Trophoblast cell (in vitro differentiated cells and primary cell): ENCODE measurements around the gene UBE2G2.
A peak's percentile ranks its signal among the peaks of the same experiment; 100 is the strongest.

ENCODE experiments used
- DNase-seq, 2 donors: peaks; one replicate each; pipeline ENCODE4 v3.0.0-alpha.2; 2016
- H2AFZ ChIP-seq: 2 replicates; pipeline ENCODE4 v1.6.1; 2013; ENCODE audit warnings: low read length, moderate library complexity, mild to moderate bottlenecking; ENCODE audit not compliant: insufficient read depth, poor library complexity
- H2AK5ac ChIP-seq: 2 replicates; pipeline ENCODE4 v1.6.1; 2013; ENCODE audit warnings: mild to moderate bottlenecking, low read length
- H2BK120ac ChIP-seq: 2 replicates; pipeline ENCODE4 v1.6.1; 2013; ENCODE audit warnings: low read length, mild to moderate bottlenecking, moderate library complexity; ENCODE audit not compliant: insufficient read depth, poor library complexity
- H2BK12ac ChIP-seq: 2 replicates; pipeline ENCODE4 v1.6.1; 2013; ENCODE audit warnings: mild to moderate bottlenecking, low read length, moderate library complexity
- H2BK5ac ChIP-seq: 2 replicates; pipeline ENCODE4 v1.6.1; 2013; ENCODE audit warnings: low read length, low read depth, moderate library complexity, mild to moderate bottlenecking; ENCODE audit not compliant: poor library complexity
- H3K14ac ChIP-seq: 2 replicates; pipeline ENCODE4 v1.6.1; 2013; ENCODE audit warnings: mild to moderate bottlenecking, low read length
- H3K18ac ChIP-seq: 2 replicates; pipeline ENCODE4 v1.6.1; 2013; ENCODE audit warnings: mild to moderate bottlenecking, low read length
- H3K23ac ChIP-seq: 2 replicates; pipeline ENCODE4 v1.6.1; 2013; ENCODE audit warnings: low read length
- H3K27ac ChIP-seq: 2 replicates; pipeline ENCODE4 v1.5.1; 2013; ENCODE audit warnings: low read depth, mild to moderate bottlenecking, inconsistent platforms, low read length, moderate library complexity
- H3K27me3 ChIP-seq: 2 replicates; pipeline ENCODE4 v1.6.1; 2013; ENCODE audit warnings: inconsistent platforms, mild to moderate bottlenecking, low read length, moderate library complexity; ENCODE audit not compliant: insufficient read depth
- H3K36me3 ChIP-seq, 2 experiments: 1 replicate in 1 of 2; 2 replicates in 1 of 2; pipeline ENCODE4 v1.6.1; 2013; ENCODE audit warnings: low read length in 2 of 2, mild to moderate bottlenecking in 2 of 2, moderate library complexity in 1 of 2; ENCODE audit not compliant: insufficient read depth in 2 of 2, control insufficient read depth in 1 of 2
- H3K4ac ChIP-seq: 2 replicates; pipeline ENCODE4 v1.6.1; 2013; ENCODE audit warnings: low read depth, mild to moderate bottlenecking, low read length, moderate library complexity
- H3K4me1 ChIP-seq, 2 experiments: 1 replicate in 1 of 2; 2 replicates in 1 of 2; pipeline ENCODE4 v1.6.1; 2013; ENCODE audit warnings: low read length in 2 of 2, mild to moderate bottlenecking in 2 of 2, moderate library complexity in 1 of 2; ENCODE audit not compliant: insufficient read depth in 2 of 2, control insufficient read depth in 1 of 2
- H3K4me2 ChIP-seq: 2 replicates; pipeline ENCODE4 v1.6.1; 2013; ENCODE audit warnings: inconsistent platforms, mild to moderate bottlenecking, low read length, moderate library complexity
- H3K4me3 ChIP-seq: 2 replicates; pipeline ENCODE4 v1.5.1; 2013; ENCODE audit warnings: mild to moderate bottlenecking, low read depth, low read length, inconsistent platforms
- H3K79me1 ChIP-seq: one replicate; pipeline ENCODE4 v1.6.1; 2013; ENCODE audit warnings: low read length
- H3K79me2 ChIP-seq: 2 replicates; pipeline ENCODE4 v1.6.1; 2013; ENCODE audit warnings: low read length, mild to moderate bottlenecking; ENCODE audit not compliant: control insufficient read depth, insufficient read depth, poor library complexity
- H3K9ac ChIP-seq: 2 replicates; pipeline ENCODE4 v1.6.1; 2013; ENCODE audit warnings: mild to moderate bottlenecking, low read length
- H3K9me3 ChIP-seq: 2 replicates; pipeline ENCODE4 v1.6.1; 2013; ENCODE audit warnings: low read depth, mild to moderate bottlenecking, control low read depth, inconsistent platforms, low read length; ENCODE audit not compliant: insufficient read depth
- H4K12ac ChIP-seq: 2 replicates; pipeline ENCODE4 v1.6.1; 2013; ENCODE audit warnings: low read depth, mild to moderate bottlenecking, low read length, moderate library complexity
- H4K8ac ChIP-seq: 2 replicates; pipeline ENCODE4 v1.6.1; 2013; ENCODE audit warnings: low read depth, mild to moderate bottlenecking, low read length, moderate library complexity
- H4K91ac ChIP-seq: one replicate; pipeline ENCODE4 v1.6.1; 2013; ENCODE audit warnings: low read depth, mild to moderate bottlenecking, low read length, moderate library complexity
- WGBS: extraction: QIAGEN DNeasy Blood & Tissue Kit; methylation state at CpG from one replicate; pipeline ENCODE4 v1.1.7; 2013; ENCODE audit warnings: missing lambda C conversion rate; ENCODE audit not compliant: insufficient read length, insufficient coverage; ENCODE audit errors: extremely low coverage; 5-methylcytosine and 5-hydroxymethylcytosine counted together

The UBE2G2 gene

GRCh38 chr21:44749116-44749758, 52.4 kb downstream of the UBE2G2 start:
- H3K4me1 ChIP-seq: peaks cover 16 to 18% of the 10 kb centered on the region in 2 experiments
- no peak for DNase-seq
- H3K4me3 ChIP-seq: no peak overlapping the region
- peaks cover 5% of the 10 kb centered on the region for H3K79me1 ChIP-seq
- no peaks in the 10 kb centered on the region for H3K27me3 ChIP-seq
- no peak overlapping the region for H3K4ac ChIP-seq
- no peak overlapping the region for H3K27ac ChIP-seq
- H2AFZ ChIP-seq: peak overlapping the region; percentile 23
- no peak overlapping the region for H3K23ac ChIP-seq
- H2AK5ac ChIP-seq: no peak overlapping the region
- peak overlapping the region; percentile 27 for H2BK12ac ChIP-seq
- H3K9me3 ChIP-seq: peaks cover 2% of the 10 kb centered on the region
- no peaks in the 10 kb centered on the region for H3K36me3 ChIP-seq
- peak overlapping the region; percentile 39 for H4K8ac ChIP-seq
- H3K9ac ChIP-seq: no peak overlapping the region
- peak overlapping the region; percentile 40 for H3K18ac ChIP-seq
- H4K12ac ChIP-seq: peak overlapping the region; percentile 20
- peak overlapping the region; percentile 58 for H3K14ac ChIP-seq
- no peak overlapping the region for H2BK120ac ChIP-seq
- no CpG with 5 or more reads among the region's 26 CpGs for WGBS
- H3K4me2 ChIP-seq: peak overlapping the region; percentile 44
- H2BK5ac ChIP-seq: no peak overlapping the region
- H4K91ac ChIP-seq: no peak overlapping the region
- H3K79me2 ChIP-seq: peaks cover 3% of the 10 kb centered on the region

GRCh38 chr21:44748621-44749020, 53.0 kb downstream of the UBE2G2 start:
- H3K79me1 ChIP-seq: peaks cover 5% of the 10 kb centered on the region

GRCh38 chr21:44742418-44743153, 59.0 kb downstream of the UBE2G2 start:
- Histone ChIP-seq H4K12ac (no peak overlapping the region), H2BK120ac (no peak overlapping the region), H4K91ac (no peak overlapping the region), H3K4me1 (no peaks in the 10 kb centered on the region), H3K14ac (no peak overlapping the region), H3K9me3 (peaks cover 22% of the 10 kb centered on the region), H3K18ac (no peak overlapping the region), H3K27ac (no peak overlapping the region), H4K8ac (no peak overlapping the region), H2AK5ac (no peak overlapping the region), H2BK5ac (no peak overlapping the region), H3K4ac (no peak overlapping the region), H2AFZ (no peak overlapping the region), H3K79me2 (no peaks in the 10 kb centered on the region), H2BK12ac (no peak overlapping the region), H3K36me3 (no peaks in the 10 kb centered on the region), H3K27me3 (peaks cover 2% of the 10 kb centered on the region), H3K4me2 (no peak overlapping the region), H3K23ac (no peak overlapping the region), H3K4me3 (no peak overlapping the region), H3K9ac (no peak overlapping the region), H3K79me1 (no peaks in the 10 kb centered on the region)
- WGBS: no CpG with 5 or more reads among the region's 1 CpG
- DNase-seq: no peak

More at GRCh38 chr21:44748621-44749020, 53.0 kb downstream of the UBE2G2 start:
- Histone ChIP-seq H3K4me1 (peaks cover 16 to 18% of the 10 kb centered on the region in 2 experiments), H3K9ac (no peak overlapping the region), H3K18ac (peak overlapping the region; percentile 40), H3K9me3 (peaks cover 2% of the 10 kb centered on the region), H2BK120ac (no peak overlapping the region), H3K14ac (peak overlapping the region; percentile 58), H4K91ac (no peak overlapping the region), H3K79me2 (peaks cover 3% of the 10 kb centered on the region), H3K4me2 (peak overlapping the region; percentile 44), H3K4me3 (no peak overlapping the region), H2AFZ (peak overlapping the region; percentile 23), H2BK12ac (no peak overlapping the region), H3K4ac (no peak overlapping the region), H3K36me3 (no peaks in the 10 kb centered on the region), H3K27ac (no peak overlapping the region), H4K12ac (no peak overlapping the region), H3K27me3 (no peaks in the 10 kb centered on the region), H4K8ac (no peak overlapping the region), H2BK5ac (no peak overlapping the region), H2AK5ac (no peak overlapping the region), H3K23ac (no peak overlapping the region)
- DNase-seq: peak in 1 of 2 donors; percentile 20
- WGBS: no CpG with 5 or more reads among the region's 16 CpGs

- Histone ChIP-seq H3K9ac (no peak overlapping the region), H3K27ac (no peak overlapping the region), H4K91ac (no peak overlapping the region), H3K79me1 (no peaks in the 10 kb centered on the region), H3K14ac (no peak overlapping the region), H3K9me3 (peaks cover 24% of the 10 kb centered on the region), H2AFZ (no peak overlapping the region), H2BK12ac (no peak overlapping the region), H2BK5ac (no peak overlapping the region), H4K8ac (no peak overlapping the region), H2BK120ac (no peak overlapping the region), H3K4me3 (no peak overlapping the region), H3K79me2 (no peaks in the 10 kb centered on the region), H3K36me3 (no peaks in the 10 kb centered on the region), H3K18ac (no peak overlapping the region), H2AK5ac (no peak overlapping the region), H3K23ac (no peak overlapping the region), H3K4me1 (no peaks in the 10 kb centered on the region), H3K4ac (no peak overlapping the region), H3K4me2 (no peak overlapping the region), H3K27me3 (peaks cover 2% of the 10 kb centered on the region), H4K12ac (no peak overlapping the region)
- DNase-seq: no peak
- WGBS: no CpG with 5 or more reads among the region's 3 CpGs
These were observed 59.7 kb downstream of the UBE2G2 start for GRCh38 chr21:44741921-44742320.
